Muscle of leg (tissue), 11 donors: ENCODE measurements around the gene PCNT. TPM values are rescaled to one million over a fixed set of nuclear protein-coding genes. Genes with fewer than 3 reads are reported as not detected.
"Not testable (repeated sequence)": the region's sequence is repeated elsewhere in the genome, so short reads cannot be mapped to it uniquely, and the experiment has no call there.

ENCODE experiments used
- DNase-seq: peaks from one replicate; pipeline ENCODE4 v3.0.0; 2013
- H3K27ac ChIP-seq: one replicate; pipeline ENCODE4 v1.5.1; 2013; ENCODE audit warnings: mild to moderate bottlenecking, low read length, control low read depth
- H3K27me3 ChIP-seq: one replicate; pipeline ENCODE4 v1.6.1; 2013; ENCODE audit warnings: low read length; ENCODE audit not compliant: control insufficient read depth, insufficient read depth
- H3K36me3 ChIP-seq: one replicate; pipeline ENCODE4 v1.6.1; 2013; ENCODE audit warnings: low read length; ENCODE audit not compliant: control insufficient read depth, insufficient read depth
- H3K4me1 ChIP-seq: one replicate; pipeline ENCODE4 v1.6.1; 2013; ENCODE audit warnings: low read length; ENCODE audit not compliant: control insufficient read depth, insufficient read depth
- H3K4me3 ChIP-seq: one replicate; pipeline ENCODE4 v1.5.1; 2013; ENCODE audit warnings: low read length, control low read depth
- H3K9me3 ChIP-seq: replicated peaks from 2 replicates; pipeline ENCODE4 v1.6.1; 2013; ENCODE audit warnings: low read depth, low read length; ENCODE audit not compliant: control insufficient read depth
- WGBS: methylation state at CpG from one replicate; pipeline ENCODE4 v1.1.5; 2013; ENCODE audit warnings: missing lambda C conversion rate; ENCODE audit not compliant: insufficient coverage; 5-methylcytosine and 5-hydroxymethylcytosine counted together
- polyA plus RNA-seq, 8 donors: library from polyadenylated mRNA; unstranded; fragments of 120-200 nt; gene quantifications; one replicate each; pipeline versions ENCODE4 v1.2.1 to v1.2.3, GENCODE V29; 2013; ENCODE audit warnings: inconsistent platforms in 1 of 8, low replicate concordance in 1 of 8; ENCODE audit not compliant: insufficient read length in 8 of 8, insufficient read depth in 1 of 8
- total RNA-seq: library from RNA; stranded (reverse); fragments of 120-200 nt; gene quantifications from one replicate; pipeline ENCODE4 v1.2.4, GENCODE V29; 2013

Gene PCNT
- total and polyA plus RNA-seq, 9 donors = 28.3 to 57.7 (median 47.3) TPM

GRCh38 chr21:46304437-46304836 lies 19.5 kb upstream of the PCNT start:
- H3K9me3 ChIP-seq = no peaks in the 10 kb centered on the region
- WGBS = 97% methylated on average over 5 of the region's 5 CpGs

GRCh38 chr21:46304955-46305354 lies 19.0 kb upstream of the PCNT start:
- Histone ChIP-seq H3K4me1 (no peaks in the 10 kb centered on the region), H3K36me3 (peaks cover 39% of the 10 kb centered on the region), H3K27ac (no peak overlapping the region), H3K4me3 (no peak overlapping the region), H3K9me3 (no peaks in the 10 kb centered on the region), H3K27me3 (no peaks in the 10 kb centered on the region)
- WGBS = 98% methylated on average over 9 of the region's 11 CpGs
- DNase-seq = no peak

More at GRCh38 chr21:46304437-46304836, 19.5 kb upstream of the PCNT start:
- Histone ChIP-seq H3K27me3 (no peaks in the 10 kb centered on the region), H3K4me1 (no peaks in the 10 kb centered on the region), H3K36me3 (peaks cover 41% of the 10 kb centered on the region), H3K27ac (no peak overlapping the region), H3K4me3 (no peak overlapping the region)
- DNase-seq = no peak

GRCh38 chr21:46307625-46308024 lies 16.3 kb upstream of the PCNT start:
- Histone ChIP-seq H3K27ac (no peak overlapping the region), H3K36me3 (peaks cover 24% of the 10 kb centered on the region), H3K9me3 (no peaks in the 10 kb centered on the region), H3K4me3 (no peak overlapping the region), H3K4me1 (no peaks in the 10 kb centered on the region), H3K27me3 (no peaks in the 10 kb centered on the region)
- 83% methylated on average over 1 of the region's 2 CpGs for WGBS
- no peak for DNase-seq

GRCh38 chr21:46308431-46308830 lies 15.5 kb upstream of the PCNT start:
- no peak for DNase-seq
- Histone ChIP-seq H3K9me3 (no peaks in the 10 kb centered on the region), H3K36me3 (peaks cover 30% of the 10 kb centered on the region), H3K27me3 (no peaks in the 10 kb centered on the region), H3K27ac (no peak overlapping the region), H3K4me1 (no peaks in the 10 kb centered on the region), H3K4me3 (no peak overlapping the region)
- 80% methylated on average over 1 of the region's 2 CpGs for WGBS

- H3K4me1 ChIP-seq, H3K27ac ChIP-seq, H3K9me3 ChIP-seq, DNase-seq, H3K4me3 ChIP-seq, H3K27me3 ChIP-seq: not testable (repeated sequence)
- WGBS = no CpG with 5 or more reads among the region's 8 CpGs
- H3K36me3 ChIP-seq = peaks cover 38% of the 10 kb centered on the region
These were observed 13.7 kb upstream of the PCNT start for GRCh38 chr21:46310260-46310659.

GRCh38 chr21:46311568-46311967 lies 12.4 kb upstream of the PCNT start:
- Histone ChIP-seq H3K36me3 (peaks cover 44% of the 10 kb centered on the region), H3K4me3 (no peak overlapping the region), H3K27ac (no peak overlapping the region), H3K27me3 (no peaks in the 10 kb centered on the region), H3K4me1 (no peaks in the 10 kb centered on the region), H3K9me3 (no peaks in the 10 kb centered on the region)
- DNase-seq = no peak

- WGBS = 100% methylated on average over 1 of the region's 5 CpGs
- Histone ChIP-seq H3K27ac (no peak overlapping the region), H3K9me3 (no peaks in the 10 kb centered on the region), H3K4me3 (no peak overlapping the region), H3K27me3 (no peaks in the 10 kb centered on the region), H3K36me3 (peaks cover 45% of the 10 kb centered on the region), H3K4me1 (no peaks in the 10 kb centered on the region)
- no peak for DNase-seq
These were observed 11.0 kb upstream of the PCNT start for GRCh38 chr21:46312949-46313348.

- Histone ChIP-seq H3K9me3 (no peaks in the 10 kb centered on the region), H3K27ac (no peak overlapping the region), H3K36me3 (peaks cover 46% of the 10 kb centered on the region), H3K4me1 (no peaks in the 10 kb centered on the region), H3K27me3 (no peaks in the 10 kb centered on the region), H3K4me3 (no peak overlapping the region)
- DNase-seq = no peak
- WGBS = 92% methylated on average over 14 of the region's 22 CpGs
These were observed 9.4 kb upstream of the PCNT start for GRCh38 chr21:46314441-46315020.

- DNase-seq = no peak
- Histone ChIP-seq H3K9me3 (no peaks in the 10 kb centered on the region), H3K4me3 (no peak overlapping the region), H3K4me1 (peaks cover 9% of the 10 kb centered on the region), H3K27ac (no peak overlapping the region), H3K36me3 (peaks cover 46% of the 10 kb centered on the region), H3K27me3 (no peaks in the 10 kb centered on the region)
- WGBS = 96% methylated on average over 12 of the region's 14 CpGs
These were observed 7.1 kb upstream of the PCNT start for GRCh38 chr21:46316708-46317324.

- H3K36me3 ChIP-seq = peaks cover 42% of the 10 kb centered on the region
- DNase-seq = no peak
- no peak overlapping the region for H3K27ac ChIP-seq
These were observed 6.1 kb upstream of the PCNT start for GRCh38 chr21:46317710-46318463.

More at GRCh38 chr21:46317710-46318463, 6.1 kb upstream of the PCNT start:
- Histone ChIP-seq H3K27me3 (no peaks in the 10 kb centered on the region), H3K9me3 (no peaks in the 10 kb centered on the region), H3K4me3 (no peak overlapping the region), H3K4me1 (peaks cover 19% of the 10 kb centered on the region)
- 71% methylated on average over 20 of the region's 20 CpGs for WGBS
